Measurements from ENCODE around the gene USP20. TPM values are rescaled to one million over a fixed set of nuclear protein-coding genes. Genes with fewer than 3 reads are reported as not detected.
A peak's percentile ranks its signal among the peaks of the same experiment; 100 is the strongest.
"Not testable (repeated sequence)": the region's sequence is repeated elsewhere in the genome, so short reads cannot be mapped to it uniquely, and the experiment has no call there.

The USP20 gene
- total RNA-seq, result 10 to 100 TPM; 16.0 to 21.9 TPM
- long read RNA-seq, partial matches to known transcripts, result 12 of 17 reads
- long read RNA-seq, other reads (novel, unspliced or antisense), result 5 of 17 reads

GRCh38 chr9:129835128-129835859 lies at the start of gene USP20, which contains the start of gene C9orf78:
Gene USP20 (plus strand): TSS chr9:129835458. CDS start chr9:129852556, 17,098 bp downstream.
Gene C9orf78 (minus strand): TSS chr9:129835275. CDS start chr9:129835221, 54 bp downstream.
- ATAC-seq, result peak; percentile 98
- intact Hi-C loops (cut with DNase I, micrococcal nuclease), result no loop called here
- DNase-seq, result peak; percentile 95 to 98

GRCh38 chr9:129785866-129786265 lies 49.4 kb upstream of the USP20 start:
- ATAC-seq (no peak), DNase-seq (no peak)
- intact Hi-C loops (cut with DNase I, micrococcal nuclease), result loop anchor here in 1 of 2 donors (10.0 kb wide), 1 partner anchor 51 kb away; no protein-coding TSS in a partner anchor

- ATAC-seq (peak; percentile 16), DNase-seq (no peak)
- intact Hi-C loops (cut with DNase I, micrococcal nuclease), result loop anchor here in 1 of 2 donors (10.0 kb wide), 1 partner anchor 52 kb away; no protein-coding TSS in a partner anchor
Observed at GRCh38 chr9:129786481-129786880, 48.8 kb upstream of the USP20 start.

- ATAC-seq (no peak), DNase-seq (no peak)
- intact Hi-C loops (cut with DNase I, micrococcal nuclease), result no loop called here
Observed at GRCh38 chr9:129794549-129794948, 40.7 kb upstream of the USP20 start.

- intact Hi-C loops (cut with DNase I, micrococcal nuclease); DNase-seq; ATAC-seq: not testable (repeated sequence)
Observed at GRCh38 chr9:129796029-129796428, 39.2 kb upstream of the USP20 start.

- DNase-seq, result no peak
- intact Hi-C loops (cut with DNase I, micrococcal nuclease), result no loop called here
- ATAC-seq, result no peak
Observed at GRCh38 chr9:129798973-129799372, 36.3 kb upstream of the USP20 start.

- DNase-seq (no peak), ATAC-seq (no peak)
- intact Hi-C loops (cut with DNase I, micrococcal nuclease), result no loop called here
Observed at GRCh38 chr9:129801504-129801903, 33.8 kb upstream of the USP20 start.

GRCh38 chr9:129802833-129803675 lies 32.2 kb upstream of the USP20 start, which contains the start of gene TOR1B:
Gene TOR1B (plus strand): TSS chr9:129803184. CDS start chr9:129803213, 29 bp downstream.
- ATAC-seq, result peak; percentile 91
- intact Hi-C loops (cut with DNase I, micrococcal nuclease), result no loop called here
- DNase-seq, result peak; percentile 94 to 96

- ATAC-seq (peak; percentile 31), DNase-seq (no peak)
- intact Hi-C loops (cut with DNase I, micrococcal nuclease), result no loop called here
Observed at GRCh38 chr9:129803676-129804060, 31.6 kb upstream of the USP20 start.

GRCh38 chr9:129806061-129806460 lies 29.2 kb upstream of the USP20 start:
- ATAC-seq, result peak; percentile 36
- DNase-seq, result no peak
- intact Hi-C loops (cut with DNase I, micrococcal nuclease), result no loop called here

GRCh38 chr9:129809346-129809745 lies 25.9 kb upstream of the USP20 start:
- intact Hi-C loops (cut with DNase I, micrococcal nuclease), result no loop called here
- ATAC-seq (no peak), DNase-seq (no peak)

GRCh38 chr9:129810116-129810515 lies 25.1 kb upstream of the USP20 start:
- no peak for ATAC-seq
- DNase-seq, result no peak
- intact Hi-C loops (cut with DNase I, micrococcal nuclease), result no loop called here

GRCh38 chr9:129810788-129811187 lies 24.5 kb upstream of the USP20 start:
- intact Hi-C loops (cut with DNase I, micrococcal nuclease), result no loop called here
- no peak for DNase-seq

GRCh38 chr9:129811967-129812363 lies 23.3 kb upstream of the USP20 start:
- intact Hi-C loops (cut with DNase I, micrococcal nuclease), result no loop called here
- DNase-seq, result no peak
- peak; percentile 19 for ATAC-seq

More at GRCh38 chr9:129810788-129811187, 24.5 kb upstream of the USP20 start:
- ATAC-seq, result peak; percentile 36

GRCh38 chr9:129812385-129812784 lies 22.9 kb upstream of the USP20 start:
- ATAC-seq (peak; percentile 48), DNase-seq (peak in 1 of 2 donors; percentile 48)
- intact Hi-C loops (cut with DNase I, micrococcal nuclease), result no loop called here

- intact Hi-C loops (cut with DNase I, micrococcal nuclease), result no loop called here
- no peak for ATAC-seq
- DNase-seq, result no peak
Observed at GRCh38 chr9:129813661-129814060, 21.6 kb upstream of the USP20 start.

- DNase-seq (no peak), ATAC-seq (no peak)
- intact Hi-C loops (cut with DNase I, micrococcal nuclease), result no loop called here
Observed at GRCh38 chr9:129814432-129815223, 20.6 kb upstream of the USP20 start.

- ATAC-seq, result no peak
- DNase-seq, result no peak
- intact Hi-C loops (cut with DNase I, micrococcal nuclease), result no loop called here
Observed at GRCh38 chr9:129815278-129815677, 20.0 kb upstream of the USP20 start.

All from left colon (tissue), 2 donors.